ENCODE measurements around the gene PHF2. TPM values are rescaled to one million over a fixed set of nuclear protein-coding genes. Genes with fewer than 3 reads are reported as not detected.

Gene PHF2
- total and polyA plus RNA-seq, 5 experiments from 2014 or later, result 0.84 to 35.5 (median 2.3) TPM

DNA sequence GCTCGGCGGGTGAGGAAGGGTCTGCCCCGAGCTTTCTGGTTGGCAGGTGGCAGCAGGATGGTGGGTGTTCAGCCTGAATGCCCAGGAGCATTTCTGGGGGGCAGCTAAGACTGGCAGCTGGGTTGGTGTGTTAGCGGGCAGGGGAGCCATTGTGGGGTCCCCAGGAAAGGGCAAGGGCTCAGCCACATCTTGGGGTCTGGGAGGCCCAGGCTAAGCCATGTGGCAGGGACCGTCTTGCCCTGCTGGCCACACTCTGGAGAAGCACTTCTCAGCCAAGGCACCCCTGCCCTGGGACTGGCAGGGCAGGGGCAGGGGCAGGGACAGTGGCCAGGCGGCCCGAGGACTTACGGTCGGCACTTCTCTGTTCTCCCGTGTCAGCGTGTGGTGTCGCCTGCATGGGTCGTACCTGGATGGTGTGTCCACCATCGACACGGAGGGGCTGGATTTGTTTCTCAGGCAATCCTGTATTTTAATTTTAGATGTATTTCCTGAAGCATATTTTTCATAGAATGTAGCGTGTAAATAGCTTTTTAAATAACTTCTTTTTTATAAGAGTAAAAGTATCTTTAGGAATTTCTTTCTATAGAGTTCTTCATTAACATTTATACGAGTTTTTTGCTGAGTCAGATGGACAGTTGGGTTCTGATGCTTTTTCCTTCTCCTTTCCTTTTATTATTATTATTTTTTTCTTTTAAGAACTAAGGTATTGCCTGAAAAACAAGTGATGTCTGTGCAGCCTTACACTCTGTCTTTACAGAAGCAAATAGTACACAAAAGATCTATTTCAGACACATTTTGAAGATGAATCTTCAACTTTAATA lies 102.0 kb downstream of the PHF2 start:
- ATAC-seq, result no peak
- POLR2A ChIA-PET, result no interaction called here
- peaks cover 0 to 34% (median 23%) of the 10 kb centered on the region in 3 donors for H3K36me3 Mint-ChIP-seq
- H3K4me3 Mint-ChIP-seq, result no peak overlapping the region
- H3K27ac Mint-ChIP-seq, result peak overlapping the region in 2 of 10 donors; percentile 17 to 78
- H3K9me3 Mint-ChIP-seq, result no peaks in the 10 kb centered on the region
- DNase-seq, result peak in 3 of 10 donors; percentile 0 to 34 (median 11)
- H3K27me3 Mint-ChIP-seq, result peaks cover 0 to 2% (median 0%) of the 10 kb centered on the region in 5 donors
- peaks cover 0 to 9% (median 1%) of the 10 kb centered on the region in 4 donors for H3K4me1 Mint-ChIP-seq

DNA sequence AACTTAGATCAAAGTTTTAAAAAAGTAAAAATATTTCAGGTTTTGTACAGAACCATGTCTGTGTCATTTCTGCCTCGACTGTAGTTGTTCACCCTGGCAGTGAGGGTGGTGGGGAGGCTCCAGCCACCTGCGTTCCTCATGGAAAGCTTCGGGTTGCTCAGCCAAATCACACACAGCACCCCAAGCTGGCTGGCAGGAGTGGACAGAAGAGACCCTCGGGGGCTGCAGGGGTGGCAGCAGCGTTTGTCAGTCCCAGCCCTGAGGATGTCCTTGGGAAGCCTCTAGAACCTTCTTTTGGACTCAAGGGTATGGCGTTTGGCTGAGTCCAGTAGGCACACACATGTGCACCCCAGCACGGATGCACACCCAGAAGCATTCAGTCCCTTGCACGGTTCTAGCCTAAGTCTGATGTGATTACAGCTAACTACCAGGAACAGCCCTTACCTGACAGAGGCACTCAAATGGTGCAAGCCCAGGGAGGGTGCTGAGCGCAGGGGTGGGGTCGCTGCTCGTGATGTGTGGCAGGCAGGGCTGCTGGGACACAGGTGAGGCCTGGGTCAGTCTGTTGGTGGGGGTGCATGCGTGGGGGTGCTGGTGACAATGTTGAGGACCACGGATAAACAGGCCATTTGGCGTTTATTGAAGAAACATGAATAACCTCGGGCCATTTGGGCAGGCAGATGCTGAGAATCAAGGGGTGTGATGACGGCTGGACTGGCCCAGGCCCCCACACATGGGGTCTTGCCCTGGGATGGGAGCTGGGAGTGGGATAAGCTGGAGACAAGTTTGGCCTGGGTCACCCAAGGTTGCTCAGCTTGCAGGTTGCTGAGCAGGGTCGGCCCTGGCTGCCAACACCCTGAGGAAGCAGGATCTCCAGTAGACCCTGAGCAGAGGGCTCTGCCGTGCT lies 103.4 kb downstream of the PHF2 start:
- Mint-ChIP-seq H3K9me3 (no peaks in the 10 kb centered on the region), H3K36me3 (peaks cover 0 to 25% (median 17%) of the 10 kb centered on the region in 3 donors), H3K27ac (peak overlapping the region in 2 of 10 donors; percentile 8 to 9), H3K4me1 (peaks cover 0 to 9% (median under 1%) of the 10 kb centered on the region in 4 donors), H3K4me3 (no peak overlapping the region), H3K27me3 (peaks cover 0 to 5% (median 2%) of the 10 kb centered on the region in 5 donors)
- ATAC-seq (no peak), DNase-seq (peak in 3 of 10 donors; percentile 0 to 52 (median 10))
- POLR2A ChIA-PET, result no interaction called here

DNA sequence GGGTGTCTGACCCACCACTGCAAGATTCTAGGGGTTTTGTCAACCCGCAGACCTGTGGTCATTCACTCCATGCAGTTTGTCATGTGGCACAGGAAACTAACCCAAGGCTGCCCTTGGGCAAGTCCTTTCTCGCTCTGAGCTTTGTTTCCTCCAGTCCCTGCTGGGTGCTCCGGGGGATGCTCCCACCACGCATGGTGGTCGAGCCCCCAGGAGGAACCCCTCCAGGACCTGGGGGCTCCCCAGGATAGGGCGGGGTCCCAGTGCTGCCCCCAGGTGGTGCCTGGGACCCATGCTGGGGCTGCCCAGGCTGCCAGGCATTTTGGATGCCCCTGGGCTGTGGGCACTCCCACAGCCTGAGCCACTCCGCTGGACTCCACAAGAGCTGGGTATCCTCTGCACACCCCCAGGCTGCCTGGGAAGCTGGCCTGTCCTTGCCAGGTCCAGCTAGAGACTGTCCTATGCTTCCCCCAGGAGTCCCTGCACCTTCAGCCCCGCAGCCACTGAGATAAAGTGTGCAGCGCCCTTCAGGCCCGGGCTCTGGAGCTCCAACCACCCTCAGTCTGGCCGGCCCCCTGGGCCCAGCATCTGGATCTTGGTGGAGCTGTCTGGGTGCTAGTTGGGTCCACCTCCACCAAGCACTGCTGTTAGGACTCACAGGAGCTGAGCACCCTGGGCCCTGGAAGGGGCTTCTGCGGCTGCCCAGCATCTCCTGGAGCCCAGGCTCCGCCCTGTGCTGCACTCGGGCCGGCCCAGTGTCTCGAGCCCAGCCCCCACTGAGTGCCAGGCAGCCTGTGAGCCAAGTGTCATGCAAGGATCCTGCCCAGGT lies 104.3 kb downstream of the PHF2 start:
- peak in 3 of 10 donors; percentile 0 to 38 (median 14) for DNase-seq
- H3K4me1 Mint-ChIP-seq, result peaks cover 0 to 9% (median under 1%) of the 10 kb centered on the region in 4 donors
- peaks cover 0 to 10% (median 3%) of the 10 kb centered on the region in 5 donors for H3K27me3 Mint-ChIP-seq
- H3K4me3 Mint-ChIP-seq, result no peak overlapping the region
- H3K27ac Mint-ChIP-seq, result peak overlapping the region in 1 of 10 donors; percentile 8
- POLR2A ChIA-PET, result no interaction called here
- no peaks in the 10 kb centered on the region for H3K9me3 Mint-ChIP-seq
- peaks cover 0 to 24% (median 17%) of the 10 kb centered on the region in 3 donors for H3K36me3 Mint-ChIP-seq
- ATAC-seq, result no peak

DNA sequence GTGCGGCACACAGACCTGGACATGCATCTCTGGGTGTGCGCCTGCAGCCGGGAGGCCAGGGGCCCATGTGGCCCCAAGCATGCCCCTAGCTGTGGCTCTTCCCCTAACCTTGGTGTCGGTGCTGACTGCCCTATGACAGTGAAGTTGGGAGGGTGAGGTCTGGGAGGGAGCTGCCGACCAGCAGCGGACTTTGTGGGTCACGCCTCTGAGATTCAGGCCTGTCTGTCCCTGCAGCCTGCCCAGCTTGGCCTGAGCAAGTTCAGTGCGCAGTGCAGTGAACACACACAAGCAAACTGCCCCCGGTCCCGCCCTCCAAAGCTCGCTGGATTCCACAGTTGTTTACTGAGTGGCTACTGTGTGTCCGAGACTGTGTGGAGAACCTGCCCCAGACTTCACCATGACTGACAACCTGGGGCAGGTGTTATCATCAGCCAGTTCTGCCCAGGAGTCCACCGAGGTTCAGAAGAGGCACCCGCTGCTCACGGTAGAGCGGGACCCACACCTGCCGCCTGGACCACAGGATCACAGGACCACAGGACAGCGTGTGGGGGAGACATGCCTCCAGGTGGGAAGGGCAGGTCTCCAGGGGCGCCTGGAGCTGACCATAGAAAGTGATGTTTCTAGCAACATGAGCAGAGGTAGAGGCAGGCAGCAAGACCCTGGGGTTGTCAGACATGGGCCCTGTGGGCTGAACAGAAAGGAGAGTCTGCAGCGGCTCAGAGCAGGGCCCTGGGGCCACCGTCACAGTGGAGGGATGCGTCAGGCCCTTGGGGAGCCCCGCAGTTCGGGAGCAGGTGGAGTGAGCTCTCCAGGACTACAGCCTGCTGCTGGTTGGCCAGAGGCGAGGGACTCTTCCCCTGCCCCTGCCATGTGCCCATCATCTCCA lies 105.1 kb downstream of the PHF2 start:
- Mint-ChIP-seq H3K27ac (peak overlapping the region in 2 of 10 donors; percentile 21 to 66), H3K27me3 (peaks cover 1 to 18% (median 9%) of the 10 kb centered on the region in 5 donors), H3K9me3 (peaks cover 0 to 5% (median 0%) of the 10 kb centered on the region in 9 donors), H3K4me1 (peaks cover 0 to 9% (median under 1%) of the 10 kb centered on the region in 4 donors), H3K36me3 (peaks cover 0 to 19% (median 15%) of the 10 kb centered on the region in 3 donors), H3K4me3 (no peak overlapping the region)
- ATAC-seq (no peak), DNase-seq (peak in 2 of 10 donors; percentile 16 to 55)
- POLR2A ChIA-PET, result no interaction called here

DNA sequence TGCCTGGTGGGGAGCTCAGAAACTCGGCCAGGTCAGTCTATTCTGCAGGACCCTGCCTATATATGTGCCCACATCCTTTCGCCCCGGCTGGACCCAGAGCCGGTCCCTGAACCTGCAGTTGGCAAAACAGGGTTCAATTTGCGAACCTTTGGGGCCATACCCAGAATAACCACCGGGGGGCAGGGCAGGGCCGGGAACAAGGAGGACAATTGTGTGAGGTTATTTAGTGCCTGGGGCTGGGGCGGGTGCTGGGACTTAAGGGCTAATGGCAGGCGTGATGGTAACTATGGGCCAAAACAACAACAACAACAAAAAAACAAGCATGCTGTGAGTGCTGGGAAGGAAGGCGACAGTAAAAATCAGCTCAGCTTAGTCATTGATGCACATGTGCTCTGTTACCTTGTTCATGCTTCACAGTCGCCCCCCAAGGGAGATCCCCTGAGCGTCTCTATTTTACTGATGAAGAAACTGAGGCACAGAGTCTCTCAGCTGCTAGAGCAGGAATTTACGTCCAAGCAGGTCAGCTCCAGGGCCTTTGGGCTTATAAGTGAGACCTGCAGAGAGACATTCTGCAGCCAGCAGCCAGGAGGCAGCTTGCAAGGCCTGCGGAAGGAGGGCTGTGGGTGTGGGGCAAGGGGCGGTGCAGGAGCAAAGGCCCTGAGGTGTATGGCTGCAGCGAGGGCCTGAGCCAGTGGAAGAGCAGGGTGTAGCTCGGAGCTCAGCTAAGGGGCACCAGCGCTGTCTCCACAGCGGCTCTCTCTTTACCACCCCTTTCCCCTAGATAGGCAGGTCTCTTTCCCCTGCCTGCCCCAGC lies 106.0 kb downstream of the PHF2 start:
- DNase-seq (peak; percentile 23 to 75 (median 45)), ATAC-seq (peak; percentile 42 to 50)
- Mint-ChIP-seq H3K36me3 (peaks cover 0 to 11% (median 8%) of the 10 kb centered on the region in 3 donors), H3K4me1 (peaks cover 0 to 9% (median under 1%) of the 10 kb centered on the region in 4 donors), H3K9me3 (peaks cover 0 to 10% (median 0%) of the 10 kb centered on the region in 9 donors), H3K27ac (peak overlapping the region in 2 of 10 donors; percentile 17 to 29), H3K4me3 (no peak overlapping the region), H3K27me3 (peaks cover 1 to 27% (median 9%) of the 10 kb centered on the region in 5 donors)
- POLR2A ChIA-PET, result no interaction called here

DNA sequence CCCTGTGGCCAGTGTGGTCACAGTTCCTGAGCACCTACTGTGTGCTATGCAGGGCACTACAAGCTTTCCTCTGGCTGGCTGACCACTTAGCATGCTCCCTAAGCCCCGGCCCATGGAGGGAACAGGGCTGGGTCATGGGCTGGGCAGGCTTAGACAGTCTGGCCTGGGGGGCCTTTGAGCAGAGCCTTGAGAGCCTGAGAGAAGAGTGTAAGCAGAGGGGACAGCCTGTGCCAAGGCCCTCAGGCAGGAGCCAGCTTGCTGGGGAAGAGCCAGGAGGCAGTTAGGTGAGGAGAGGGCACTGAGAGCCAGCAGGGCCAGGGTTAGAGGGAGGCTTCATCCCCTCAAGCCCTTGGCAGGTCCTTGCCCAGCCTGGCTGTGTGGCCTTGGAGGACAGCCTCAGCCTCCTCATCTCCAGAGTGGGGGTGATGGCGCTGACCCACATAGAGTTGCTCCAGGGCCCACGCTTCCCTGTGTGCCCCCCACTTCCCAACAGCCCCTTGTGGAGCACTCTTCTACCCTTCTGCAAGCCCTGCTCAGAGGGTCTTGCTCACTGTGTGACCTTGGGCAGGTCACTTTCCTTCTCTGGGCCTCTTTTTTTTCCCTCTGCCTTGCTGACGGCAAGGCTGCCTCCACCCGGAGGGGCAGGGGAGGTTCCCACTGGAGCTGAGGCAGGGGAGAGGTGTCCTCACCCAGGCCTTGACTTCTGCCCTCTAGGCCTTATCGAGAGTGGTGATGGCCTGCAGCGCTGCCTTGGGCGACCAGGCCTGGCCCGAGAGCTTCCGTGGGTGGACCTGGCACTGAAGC lies 107.1 kb downstream of the PHF2 start:
- peaks cover 0 to 19% (median 3%) of the 10 kb centered on the region in 9 donors for H3K9me3 Mint-ChIP-seq
- peaks cover 0 to 9% (median under 1%) of the 10 kb centered on the region in 4 donors for H3K4me1 Mint-ChIP-seq
- peaks cover 1 to 29% (median 9%) of the 10 kb centered on the region in 5 donors for H3K27me3 Mint-ChIP-seq
- DNase-seq (peak in 2 of 10 donors; percentile 11 to 61), ATAC-seq (no peak)
- peaks cover 0 to 3% (median 0%) of the 10 kb centered on the region in 3 donors for H3K36me3 Mint-ChIP-seq
- POLR2A ChIA-PET, result no interaction called here
- H3K27ac Mint-ChIP-seq, result no peak overlapping the region
- H3K4me3 Mint-ChIP-seq, result no peak overlapping the region

DNA sequence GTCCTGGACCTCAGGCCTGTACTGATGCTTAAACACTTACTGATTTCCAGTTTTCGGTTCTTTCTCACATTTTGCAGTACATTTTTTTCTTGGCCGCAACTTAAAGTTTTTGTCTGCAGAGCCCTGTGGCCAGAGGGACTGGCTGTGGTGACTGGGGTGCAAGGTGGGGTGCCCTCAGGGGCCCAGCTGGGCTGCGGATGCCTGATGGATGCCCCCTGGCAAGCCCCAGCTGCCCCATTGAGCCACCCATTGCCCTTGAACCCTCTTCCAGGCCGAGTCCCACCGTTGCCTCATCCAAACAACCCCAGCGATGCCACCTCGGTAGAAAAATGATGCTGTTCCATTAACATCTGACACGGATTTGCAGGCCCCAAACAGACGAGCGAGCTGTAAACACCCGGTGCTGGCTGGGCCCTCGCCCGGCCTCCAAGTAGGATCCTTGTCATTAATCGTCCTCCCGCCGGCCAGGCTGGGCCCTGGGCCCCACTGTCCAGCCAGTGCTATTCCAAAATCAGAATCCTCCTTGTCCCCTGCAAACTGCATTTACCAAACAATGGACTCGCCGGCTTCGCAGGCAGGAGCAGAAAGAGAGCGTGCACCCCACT lies 107.9 kb downstream of the PHF2 start:
- peaks cover 0 to 9% (median under 1%) of the 10 kb centered on the region in 4 donors for H3K4me1 Mint-ChIP-seq
- ATAC-seq (no peak), DNase-seq (peak in 1 of 10 donors; percentile 9)
- peaks cover 0 to 7% (median 0%) of the 10 kb centered on the region in 3 donors for H3K36me3 Mint-ChIP-seq
- H3K27me3 Mint-ChIP-seq, result peaks cover 1 to 29% (median 9%) of the 10 kb centered on the region in 5 donors
- peaks cover 0 to 27% (median 10%) of the 10 kb centered on the region in 9 donors for H3K9me3 Mint-ChIP-seq
- H3K4me3 Mint-ChIP-seq, result no peak overlapping the region
- no peak overlapping the region for H3K27ac Mint-ChIP-seq
- POLR2A ChIA-PET, result no interaction called here

DNA sequence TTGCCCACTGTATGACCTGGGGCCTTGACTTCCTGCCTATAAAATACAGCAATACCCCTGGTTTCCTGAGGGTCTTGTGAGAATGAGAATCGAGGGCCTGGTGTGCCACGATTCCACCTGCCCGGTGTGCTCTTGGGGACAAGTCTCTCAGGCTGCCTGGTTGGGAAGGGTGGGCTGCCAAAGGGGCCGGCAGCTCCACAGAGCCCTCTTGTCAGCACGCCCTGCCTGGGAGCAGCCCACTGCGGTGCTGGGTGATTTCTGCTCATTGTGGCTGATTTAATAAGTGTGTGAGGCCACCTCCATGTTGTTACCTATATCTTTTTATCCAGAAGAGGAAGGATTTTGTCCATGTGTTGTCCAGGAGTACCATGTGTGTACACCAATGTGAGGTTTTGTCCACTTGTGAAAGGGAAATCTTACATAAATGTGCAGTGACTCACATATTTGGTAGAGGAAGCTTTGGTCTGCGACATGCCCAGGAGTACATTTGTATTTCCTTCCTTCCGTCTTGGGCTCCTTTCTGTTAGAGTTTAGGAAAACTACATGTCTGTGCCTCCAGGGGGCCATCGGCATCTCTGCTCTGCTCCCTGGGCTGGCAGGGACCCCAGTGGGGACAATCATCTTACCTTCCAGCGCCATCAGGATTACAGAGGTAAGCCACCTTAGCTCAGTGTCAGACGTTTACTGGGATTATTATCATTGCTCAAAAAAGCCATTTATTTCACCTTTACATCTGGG lies 108.6 kb downstream of the PHF2 start:
- POLR2A ChIA-PET, result no interaction called here
- no peak for ATAC-seq
- no peak overlapping the region for H3K4me3 Mint-ChIP-seq
- peaks cover 0 to 34% (median 14%) of the 10 kb centered on the region in 9 donors for H3K9me3 Mint-ChIP-seq
- H3K36me3 Mint-ChIP-seq, result peaks cover 0 to 11% (median 0%) of the 10 kb centered on the region in 3 donors
- DNase-seq, result peak in 1 of 10 donors; percentile 15
- no peak overlapping the region for H3K27ac Mint-ChIP-seq
- peaks cover 1 to 29% (median 9%) of the 10 kb centered on the region in 5 donors for H3K27me3 Mint-ChIP-seq
- H3K4me1 Mint-ChIP-seq, result peaks cover 0 to 9% (median under 1%) of the 10 kb centered on the region in 4 donors

Data from naive thymus-derived CD8-positive, alpha-beta T cell (primary cell).